HG03139 (cell line): ENCODE measurements around the gene PFAS.

ENCODE experiments used
- ATAC-seq: cut with Tn5 transposase; IDR thresholded peaks from one replicate; pipeline ENCODE4 v1.9.1; 2021; ENCODE audit not compliant: unreplicated experiment

PFAS gene

GRCh38 chr17:8267480-8268147 lies 18.5 kb downstream of the PFAS start:
- no peak for ATAC-seq

GRCh38 chr17:8268550-8269298 lies 19.6 kb downstream of the PFAS start:
- no peak for ATAC-seq

- ATAC-seq: no peak
Observed at GRCh38 chr17:8272421-8272820, 23.3 kb downstream of the PFAS start.

GRCh38 chr17:8273884-8274444 lies 24.9 kb downstream of the PFAS start:
- ATAC-seq: no peak

- ATAC-seq: no peak
Observed at GRCh38 chr17:8274816-8275215, 25.7 kb downstream of the PFAS start.

GRCh38 chr17:8275421-8276290 lies 26.6 kb downstream of the PFAS start:
- ATAC-seq: no peak

- ATAC-seq: no peak
Observed at GRCh38 chr17:8277317-8277716, 28.2 kb downstream of the PFAS start.

GRCh38 chr17:8282345-8282744 lies 33.3 kb downstream of the PFAS start:
- no peak for ATAC-seq

GRCh38 chr17:8283356-8283755 lies 34.3 kb downstream of the PFAS start:
- ATAC-seq: no peak

- no peak for ATAC-seq
Observed at GRCh38 chr17:8284126-8284525, 35.0 kb downstream of the PFAS start.

GRCh38 chr17:8285270-8286181 lies 36.4 kb downstream of the PFAS start:
- no peak for ATAC-seq

- ATAC-seq: no peak
Observed at GRCh38 chr17:8287651-8288335, 38.7 kb downstream of the PFAS start.

GRCh38 chr17:8288336-8289102 lies 39.4 kb downstream of the PFAS start, which contains the start of gene RANGRF:
Gene RANGRF (plus strand): TSS chr17:8288670. CDS start chr17:8288789, 119 bp downstream.
- ATAC-seq: peak; percentile 76

GRCh38 chr17:8289103-8289397 lies 40.0 kb downstream of the PFAS start:
- peak; percentile 32 for ATAC-seq

- ATAC-seq: no peak
Observed at GRCh38 chr17:8290043-8290442, 41.0 kb downstream of the PFAS start.

GRCh38 chr17:8292639-8293395 lies 43.7 kb downstream of the PFAS start:
- ATAC-seq: no peak

- no peak for ATAC-seq
Observed at GRCh38 chr17:8294361-8294760, 45.3 kb downstream of the PFAS start.

GRCh38 chr17:8294814-8295316 lies 45.8 kb downstream of the PFAS start:
- no peak for ATAC-seq
